NCI-H2081 (cell line): Measurements from ENCODE around the gene SUSD1.
"Not testable (repeated sequence)": the region's sequence is repeated elsewhere in the genome, so short reads cannot be mapped to it uniquely, and the experiment has no call there.

Experiments
- DNase-seq, 2 experiments: peaks; one replicate each; lab custom pipeline; 2025; lab: John Stamatoyannopoulos, UW

Gene SUSD1

GRCh38 chr9:112129246-112129645 lies 45.9 kb downstream of the SUSD1 start:
- no peak for DNase-seq

DNA sequence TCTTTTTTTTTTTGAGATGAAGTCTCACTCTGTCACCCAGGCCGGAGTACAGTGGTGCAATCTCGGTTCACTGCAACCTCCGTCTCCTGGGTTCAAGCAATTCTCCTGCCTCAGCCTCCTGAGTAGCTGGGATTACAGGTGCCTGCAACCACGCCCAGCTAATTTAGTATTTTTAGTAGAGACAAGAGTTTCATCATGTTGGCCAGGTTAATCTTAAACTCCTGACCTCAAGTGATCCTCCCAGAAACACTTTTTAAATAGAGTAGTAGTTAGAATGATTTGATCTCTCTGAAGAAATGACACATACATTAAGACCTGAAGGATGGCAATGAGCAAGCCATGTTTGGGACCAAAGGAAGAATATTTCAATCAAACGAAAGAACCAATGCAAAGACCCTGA lies 46.7 kb downstream of the SUSD1 start:
- DNase-seq, result not testable (repeated sequence)

DNA sequence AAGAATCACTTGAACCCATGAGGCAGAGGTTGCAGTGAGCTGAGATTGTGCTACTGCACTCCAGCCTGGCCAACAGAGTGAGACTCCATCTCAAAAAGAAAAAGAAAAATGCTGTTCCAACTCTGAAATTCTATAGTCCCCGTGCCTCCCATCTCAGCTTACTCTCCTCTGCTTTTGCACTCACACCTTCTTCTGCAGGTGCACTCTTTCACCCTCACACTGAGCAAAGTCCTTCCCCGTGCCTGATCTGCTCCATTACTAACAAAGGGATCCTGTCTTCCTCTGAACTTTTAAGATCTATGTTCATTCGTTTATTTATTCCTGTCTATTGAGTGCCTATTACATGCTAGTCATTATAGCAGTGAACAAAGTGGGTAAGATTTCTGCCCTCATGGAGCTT lies 47.8 kb downstream of the SUSD1 start:
- DNase-seq, result no peak

DNA sequence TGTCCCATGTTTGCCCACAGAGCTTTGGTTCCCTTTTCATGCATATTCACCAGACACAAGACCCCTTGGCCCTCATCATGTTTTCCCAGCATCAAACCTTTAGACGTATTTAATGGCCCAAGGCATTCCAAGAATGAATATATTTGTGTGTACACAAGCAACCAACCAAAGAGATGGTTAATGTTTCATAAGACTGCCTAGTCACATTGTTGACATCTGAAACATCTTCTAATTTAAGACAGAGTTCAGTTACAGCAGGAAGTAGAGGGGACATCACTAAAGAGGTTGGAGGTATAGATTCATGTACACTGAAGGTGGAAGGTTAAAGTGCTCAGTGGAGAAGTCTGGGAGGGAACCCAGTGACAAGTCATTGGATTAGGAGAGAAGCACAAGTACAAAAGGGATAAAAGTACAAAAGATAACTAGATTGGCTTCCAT lies 49.1 kb downstream of the SUSD1 start:
- DNase-seq, result no peak

GRCh38 chr9:112124156-112124555 lies 50.9 kb downstream of the SUSD1 start:
- no peak for DNase-seq

DNA sequence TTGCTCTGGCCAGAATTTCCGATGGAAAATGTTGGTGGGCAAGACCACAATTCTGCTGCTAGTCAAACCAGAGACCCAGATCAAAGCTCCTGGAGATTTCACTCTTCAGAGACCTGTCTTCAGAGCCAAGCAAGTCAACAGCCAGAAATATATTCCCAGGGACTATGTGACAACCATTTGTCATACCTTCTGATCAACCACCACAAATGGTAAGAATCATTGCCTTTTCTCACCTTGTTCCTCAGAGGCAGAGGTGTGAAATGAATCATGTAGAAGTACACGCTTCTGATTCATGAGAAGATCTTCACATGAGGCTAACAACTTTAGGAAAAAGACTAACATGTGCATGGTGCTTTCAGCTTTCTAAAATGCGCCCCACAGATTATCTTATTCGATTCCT lies 53.5 kb downstream of the SUSD1 start:
- DNase-seq, result no peak

DNA sequence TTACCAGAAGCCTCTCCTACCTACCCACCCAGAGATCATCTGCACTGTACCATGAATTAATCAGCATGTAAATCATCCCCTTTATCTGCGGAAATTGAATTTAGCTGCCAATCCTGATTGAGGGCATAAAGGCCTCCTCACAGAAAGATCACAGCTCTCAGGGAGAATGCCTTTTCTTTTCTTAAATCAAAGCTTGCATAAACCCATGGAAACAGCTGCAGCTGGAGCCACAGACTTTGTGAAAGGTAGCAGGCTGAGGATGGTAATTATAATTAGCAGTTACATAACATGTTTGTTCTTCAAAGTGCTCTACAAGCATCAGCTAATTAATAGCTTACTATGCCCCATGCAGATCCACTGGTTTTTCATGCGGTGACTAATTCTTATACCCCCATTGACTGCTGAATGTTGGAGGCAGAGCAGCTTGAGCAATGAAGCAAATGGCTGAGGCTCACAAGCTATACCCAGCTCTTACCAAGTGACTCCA lies 54.6 kb downstream of the SUSD1 start:
- peak; percentile 35 to 88 for DNase-seq

- no peak for DNase-seq
Measured at GRCh38 chr9:112120030-112120341, 55.1 kb downstream of the SUSD1 start.

- no peak for DNase-seq
Measured at GRCh38 chr9:112119225-112120029, 55.7 kb downstream of the SUSD1 start.

- no peak for DNase-seq
Measured at GRCh38 chr9:112118009-112118408, 57.1 kb downstream of the SUSD1 start.

GRCh38 chr9:112115970-112116753 lies 58.9 kb downstream of the SUSD1 start:
- no peak for DNase-seq

DNA sequence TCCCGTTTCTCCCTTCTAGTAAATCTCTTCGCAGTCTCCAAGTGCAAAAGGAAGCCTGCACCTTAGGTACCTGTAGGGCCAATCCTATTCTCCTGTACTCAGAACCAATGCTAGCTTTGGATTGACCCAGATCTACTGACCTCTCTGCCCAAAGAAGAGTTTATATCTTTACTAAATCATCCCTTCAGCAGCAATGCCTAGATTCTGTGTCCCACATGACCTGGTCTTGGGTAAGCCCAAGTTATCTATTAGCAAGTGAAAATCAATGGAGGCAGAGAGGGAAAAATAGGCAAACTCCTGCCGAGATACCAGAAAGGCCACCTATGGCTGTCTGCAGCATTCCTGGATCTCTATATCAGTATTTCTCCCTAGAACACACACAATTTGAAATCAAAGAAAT lies 60.0 kb downstream of the SUSD1 start:
- no peak for DNase-seq

- peak; percentile 20 to 44 for DNase-seq
Measured at GRCh38 chr9:112112941-112113681, 62.0 kb downstream of the SUSD1 start.

- no peak for DNase-seq
Measured at GRCh38 chr9:112112519-112112918, 62.6 kb downstream of the SUSD1 start.

GRCh38 chr9:112111461-112111860 lies 63.6 kb downstream of the SUSD1 start:
- no peak for DNase-seq

DNA sequence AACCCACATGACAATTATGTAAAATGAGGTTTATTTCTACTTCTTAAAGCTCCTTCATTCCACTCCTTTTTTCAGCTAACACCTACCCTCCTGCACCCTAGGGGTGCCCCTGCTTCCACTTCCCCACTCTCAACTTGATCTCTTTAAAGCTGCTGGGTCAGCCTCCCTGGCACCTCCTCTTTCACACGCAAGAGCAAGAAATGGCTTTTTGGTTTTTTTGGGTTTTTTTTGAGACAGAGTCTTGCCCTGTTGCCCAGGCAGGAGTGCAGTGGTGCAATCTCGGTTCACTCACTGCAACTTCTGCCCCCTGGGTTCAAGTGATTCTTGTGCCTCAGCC lies 64.4 kb downstream of the SUSD1 start:
- DNase-seq, result no peak

GRCh38 chr9:112110094-112110776 lies 64.9 kb downstream of the SUSD1 start:
- DNase-seq, result no peak

DNA sequence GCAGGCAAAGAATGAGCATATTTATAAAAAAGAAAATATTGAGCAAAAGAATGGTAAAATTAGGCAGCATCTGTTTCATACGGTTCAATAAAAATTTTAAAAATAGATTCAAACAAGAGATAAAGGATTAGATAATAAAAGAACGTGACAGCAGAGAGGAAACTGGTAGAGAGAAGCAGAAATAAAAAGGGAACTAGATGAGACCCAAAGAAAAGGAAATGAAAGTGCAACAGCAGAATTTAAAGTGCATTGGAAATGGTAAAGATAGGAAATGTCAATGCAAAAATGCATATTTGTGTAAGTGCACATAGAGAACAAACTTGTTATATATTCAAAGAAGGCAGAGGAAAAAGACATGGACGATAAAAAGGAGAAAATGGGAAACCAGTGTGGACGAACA lies 70.2 kb downstream of the SUSD1 start:
- DNase-seq, result no peak

- no peak for DNase-seq
Measured at GRCh38 chr9:112104401-112104800, 70.7 kb downstream of the SUSD1 start.

DNA sequence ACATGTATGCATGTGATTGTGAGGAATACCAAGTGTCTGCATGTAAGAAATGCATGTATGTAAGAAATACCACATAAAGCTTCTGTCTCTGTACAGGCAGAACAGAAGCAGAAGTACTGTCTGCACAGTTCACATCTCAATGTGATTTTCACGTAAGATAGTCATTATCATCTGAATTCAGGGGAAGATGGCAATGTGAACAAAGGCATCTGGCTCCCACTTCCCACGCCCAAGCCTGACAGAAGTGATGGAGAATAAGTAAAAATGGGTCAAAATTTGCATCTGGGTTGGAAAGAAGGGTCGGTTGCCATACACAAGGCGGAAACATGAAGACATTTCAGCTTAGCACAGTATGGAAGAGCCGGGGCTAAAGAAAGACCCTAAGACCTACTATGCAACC lies 71.7 kb downstream of the SUSD1 start:
- no peak for DNase-seq

DNA sequence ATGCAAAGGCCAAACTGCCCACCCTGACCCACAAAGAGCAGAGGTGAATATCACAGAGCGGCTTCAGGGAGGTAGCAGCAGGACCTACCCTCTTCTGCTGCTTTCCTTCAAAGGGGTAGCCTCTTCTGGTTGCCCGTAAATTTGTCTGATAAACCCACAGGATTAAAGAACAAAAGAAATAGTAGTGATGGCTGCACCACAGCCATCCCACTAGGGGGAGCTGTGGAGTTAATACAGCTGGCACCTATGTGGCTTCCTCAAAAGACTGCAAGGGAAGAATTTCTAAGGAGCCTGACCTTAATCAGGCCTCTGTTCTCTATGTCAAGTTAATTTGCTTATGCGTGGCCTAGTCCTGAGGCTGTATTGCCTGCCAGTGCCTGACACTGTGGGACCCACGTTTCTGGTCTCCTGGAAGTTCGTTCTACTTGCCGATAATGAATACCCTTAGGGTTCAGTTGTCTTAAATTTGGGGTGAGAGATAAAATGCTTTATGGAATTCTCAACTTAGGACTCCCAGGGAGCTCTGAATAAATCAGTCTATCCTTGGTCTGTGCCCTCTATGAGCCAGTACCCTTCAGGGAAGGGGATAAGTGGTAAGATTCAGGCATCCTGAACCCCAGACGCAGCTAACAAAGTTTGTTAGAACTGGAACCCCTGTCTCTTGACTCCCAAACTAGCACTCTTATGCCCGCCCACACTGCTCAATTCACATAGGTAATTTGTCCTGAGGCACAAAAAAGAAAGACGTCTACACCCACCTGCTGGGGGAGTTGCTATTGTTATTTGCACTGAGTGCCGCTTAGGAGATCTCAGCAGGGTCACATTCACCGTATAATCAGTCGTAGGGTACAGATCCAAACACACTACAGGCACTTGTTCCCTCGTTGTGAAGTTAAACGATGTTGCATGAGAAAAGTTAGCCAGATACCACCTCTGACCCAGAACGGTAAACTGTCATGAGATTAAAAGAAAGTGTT lies 77.1 kb downstream of the SUSD1 start:
- peak; percentile 72 to 75 for DNase-seq
